Peyer's patch (tissue), 4 donors: ENCODE measurements around the gene KLF3.

Experiments used
- CTCF ChIP-seq, 6 experiments: fragments of 450-650 bp in 4 of 6; fragments of 200-600 bp in 2 of 6; sonication (generic) in 1 of 6; IDR thresholded peaks; one replicate each; pipeline ENCODE4 v1.5.1; 2017 to 2019; ENCODE audit warnings: antibody characterized with exemption in 6 of 6, mild to moderate bottlenecking in 3 of 6, moderate library complexity in 1 of 6
- POLR2A ChIP-seq, 2 donors: fragments of 450-650 bp; IDR thresholded peaks; one replicate each; pipeline ENCODE4 v1.5.1; 2017; ENCODE audit warnings: antibody characterized with exemption in 2 of 2, mild to moderate bottlenecking in 2 of 2, moderate library complexity in 2 of 2

- TF ChIP-seq POLR2A (IDR thresholded peaks at IDR 0.05): no peak
- no peak for TF ChIP-seq CTCF (IDR thresholded peaks at IDR 0.05)
Measured at GRCh38 chr4:38738940-38739803, 75.2 kb downstream of the KLF3 start.
